Endothelial cell of umbilical vein (primary cell): ENCODE data around the gene GHRHR. TPM values are rescaled to one million over a fixed set of nuclear protein-coding genes. Genes with fewer than 3 reads are reported as not detected.
A peak's percentile ranks its signal among the peaks of the same experiment; 100 is the strongest.

Experiments
- BruUV-seq: library from RNA; stranded (reverse); fragments of 400-500 nt; replicated peaks from 2 replicates; lab custom pipeline; 2021; lab: Mats Ljungman, UMichigan
- CTCF ChIA-PET: fragments of 300-600, 350-600 bp; sonication (Branson Sonifier 250); formaldehyde crosslinking; loops from one replicate; lab custom pipeline; 2021; ENCODE audit warnings: antibody characterized with exemption, inconsistent platforms; lab: Charles Lee
- POLR2A ChIA-PET: fragments of 300-600, 350-600 bp; sonication (Branson Sonifier 250); formaldehyde crosslinking; loops from one replicate; lab custom pipeline; 2021; ENCODE audit warnings: antibody characterized with exemption, inconsistent platforms; lab: Charles Lee
- DNase-seq: peaks from one replicate; pipeline ENCODE4 v3.0.0-alpha.2; 2011; ENCODE audit warnings: low read depth, low spot score
- FAIRE-seq: peaks from 2 replicates; lab custom pipeline; 2011; peaks lifted over from hg19 to GRCh38; lab: Jason Lieb, UNC
- H2AFZ ChIP-seq: 2 replicates; pipeline ENCODE4 v1.6.0; 2012; ENCODE audit warnings: low read depth, low read length, control low read depth, inconsistent platforms
- H3K27ac ChIP-seq: 2 replicates; pipeline ENCODE4 v1.5.1; 2011; ENCODE audit warnings: low read depth, mild to moderate bottlenecking, control low read depth, low read length, moderate library complexity; ENCODE audit not compliant: insufficient read depth
- H3K27me3 ChIP-seq, 2 experiments: 2 replicates each; pipeline versions ENCODE4 v1.6.0 to v1.6.1; 2011; ENCODE audit warnings: low read length in 2 of 2, mixed read lengths in 1 of 2; ENCODE audit not compliant: control insufficient read depth in 2 of 2, insufficient read depth in 2 of 2
- H3K36me3 ChIP-seq, 2 experiments: 2 replicates in 1 of 2; 3 replicates in 1 of 2; pipeline ENCODE4 v1.5.1; 2011; ENCODE audit warnings: low read length in 2 of 2, mild to moderate bottlenecking in 1 of 2, moderate library complexity in 1 of 2; ENCODE audit not compliant: control insufficient read depth in 2 of 2, insufficient read depth in 2 of 2; ENCODE audit errors: extremely low read depth in 1 of 2
- H3K4me1 ChIP-seq: 3 replicates; pipeline ENCODE4 v1.5.1; 2011; ENCODE audit warnings: mild to moderate bottlenecking, low read length; ENCODE audit not compliant: control insufficient read depth, insufficient read depth; ENCODE audit errors: extremely low read depth
- H3K4me2 ChIP-seq: 2 replicates; pipeline ENCODE4 v1.6.1; 2011; ENCODE audit warnings: low read length, control low read depth, mixed read lengths; ENCODE audit not compliant: insufficient read depth
- H3K4me3 ChIP-seq, 3 experiments: fragments of 200-600 bp in 1 of 3; sonication (generic), shearing (Covaris generic) in 1 of 3; replicated peaks in 1 of 3; 2 replicates each; pipeline ENCODE4 v1.5.1; 2011 to 2016; ENCODE audit warnings: control low read depth in 3 of 3, low read length in 3 of 3, mild to moderate bottlenecking in 2 of 3, inconsistent platforms in 1 of 3, low read depth in 1 of 3, moderate library complexity in 1 of 3; ENCODE audit not compliant: insufficient read depth in 1 of 3
- H3K79me2 ChIP-seq: 2 replicates; pipeline ENCODE4 v1.6.0; 2012; ENCODE audit warnings: low read length, inconsistent platforms; ENCODE audit not compliant: control insufficient read depth, insufficient read depth
- H3K9ac ChIP-seq: replicated peaks from 2 replicates; pipeline ENCODE3; 2011; ENCODE audit warnings: low read length, control low read depth; ENCODE audit not compliant: insufficient read depth; ENCODE audit errors: extremely low read depth
- H3K9me1 ChIP-seq: replicated peaks from 3 replicates; pipeline ENCODE4 v1.6.0; 2011; ENCODE audit warnings: mild to moderate bottlenecking, low read length; ENCODE audit not compliant: control insufficient read depth, insufficient read depth; ENCODE audit errors: extremely low read depth
- H3K9me3 ChIP-seq: replicated peaks from 2 replicates; pipeline ENCODE4 v1.5.1; 2012; ENCODE audit warnings: low read length, inconsistent platforms; ENCODE audit not compliant: control insufficient read depth, insufficient read depth
- H4K20me1 ChIP-seq: replicated peaks from 2 replicates; pipeline ENCODE3; 2011; ENCODE audit warnings: mild to moderate bottlenecking, low read length; ENCODE audit not compliant: control insufficient read depth, insufficient read depth; ENCODE audit errors: extremely low read depth
- EZH2 ChIP-seq: IDR thresholded peaks from 2 replicates; pipeline ENCODE4 v1.6.1; 2012; ENCODE audit warnings: borderline replicate concordance, low read depth, mild to moderate bottlenecking, moderate library complexity, low read length, inconsistent platforms; ENCODE audit not compliant: severe bottlenecking
- FOS ChIP-seq: IDR thresholded peaks from 2 replicates; pipeline ENCODE4 v1.6.1; 2011; ENCODE audit warnings: mild to moderate bottlenecking, low read length, moderate library complexity, borderline replicate concordance; ENCODE audit not compliant: insufficient read depth
- GATA2 ChIP-seq: IDR thresholded peaks from 2 replicates; pipeline ENCODE4 v1.7.0; 2011; ENCODE audit warnings: low read depth, mild to moderate bottlenecking, moderate library complexity, mixed read lengths, low read length; ENCODE audit not compliant: insufficient read length, insufficient read depth
- MAX ChIP-seq: IDR thresholded peaks from 2 replicates; pipeline ENCODE4 v1.6.1; 2011; ENCODE audit not compliant: insufficient read depth, insufficient read length
- POLR2AphosphoS5 ChIP-seq: IDR thresholded peaks from 2 replicates; pipeline ENCODE4 v1.6.1; 2012; ENCODE audit warnings: low read depth, mild to moderate bottlenecking, control low read depth, low read length, moderate library complexity; ENCODE audit not compliant: insufficient read depth
- dilution Hi-C: fragments of 300-500 bp; cut with MboI; formaldehyde crosslinking; loops from one replicate; pipeline ENCODE4 v1.15.0; 2019; ENCODE audit warnings: low sequenced_read_pairs; ENCODE audit not compliant: extremely low pct_ligation_motif_present
- intact Hi-C: fragments of 100-400 bp; cut with micrococcal nuclease; formaldehyde crosslinking; loops from one replicate; pipeline ENCODE4 v1.10.0; 2022
- polyA plus RNA-seq, 4 experiments: library from polyadenylated mRNA; depleted of rRNA in 3 of 4; stranded (reverse) in 3 of 4; unstranded in 1 of 4; fragments of >200 nt; gene quantifications; 2 replicates each; pipeline versions ENCODE4 v1.2.1 to v1.2.3, GENCODE V29; 2011 to 2012; ENCODE audit warnings: missing spikeins in 1 of 4
- total RNA-seq: library from RNA; stranded (reverse); gene quantifications from 2 replicates; pipeline ENCODE4 v1.2.3, GENCODE V29; 2021
- TF ChIP-seq, protein P1 (sequence below), 2 donors: IDR thresholded peaks; 1 replicate in 1 of 2; 2 replicates in 1 of 2; pipeline ENCODE4 v1.5.1; 2011; ENCODE audit warnings: low read length in 2 of 2, mild to moderate bottlenecking in 2 of 2, moderate library complexity in 2 of 2, control low read depth in 1 of 2, inconsistent platforms in 1 of 2, low read depth in 1 of 2; ENCODE audit not compliant: insufficient read depth in 1 of 2; ENCODE audit errors: extremely low read depth in 1 of 2

Gene GHRHR
- total and polyA plus RNA-seq, 2 donors (not counting 3 experiments of a cell fraction or from before 2014, with no cell fraction given): not detected

DNA sequence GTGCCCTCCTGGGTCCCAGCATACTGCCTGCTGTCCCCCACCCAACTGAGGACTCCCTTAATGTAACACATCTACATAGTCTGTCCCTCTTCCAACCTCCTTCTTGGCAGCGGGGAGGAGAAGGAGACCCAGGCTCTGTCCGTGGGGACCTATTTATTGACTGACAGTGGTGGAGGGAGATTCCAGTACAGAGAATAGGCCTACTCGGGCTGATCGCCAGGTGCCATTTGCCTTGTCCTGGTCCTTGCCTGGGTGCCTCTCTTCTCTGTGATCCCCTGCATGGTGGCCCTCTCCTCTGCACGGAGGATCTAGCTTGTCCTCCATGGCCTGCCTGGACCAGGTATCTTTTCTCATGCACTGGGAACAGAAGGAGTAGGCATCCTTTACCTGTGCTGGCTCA is 17.0 kb downstream of the GHRHR start:
- H3K79me2 ChIP-seq: no peaks in the 10 kb centered on the region
- no peak overlapping the region for H2AFZ ChIP-seq
- no peaks in the 10 kb centered on the region for H3K9me3 ChIP-seq
- intact Hi-C loops: no loop called here
- TF ChIP-seq MAX: no peak
- no peak for TF ChIP-seq FOS
- TF ChIP-seq GATA2: no peak
- no peak for TF ChIP-seq EZH2
- BruUV-seq: no TSS peak
- peaks cover 18% of the 10 kb centered on the region for H3K4me1 ChIP-seq
- no peak overlapping the region for H3K9ac ChIP-seq
- H3K27me3 ChIP-seq: peaks cover 7 to 8% of the 10 kb centered on the region in 2 experiments
- H3K36me3 ChIP-seq: no peaks in the 10 kb centered on the region
- no peaks in the 10 kb centered on the region for H3K9me1 ChIP-seq
- DNase-seq (no peak), FAIRE-seq (no peak)
- no peaks in the 10 kb centered on the region for H4K20me1 ChIP-seq
- H3K4me2 ChIP-seq: no peak overlapping the region
- no peak overlapping the region for H3K27ac ChIP-seq
- CTCF ChIA-PET: interaction anchor here (0.9 to 18.6 kb wide), 2 partner anchors 15 to 143 kb away, joined by 4 to 1079 read pairs; no protein-coding TSS in a partner anchor
- no peak overlapping the region for H3K4me3 ChIP-seq
- dilution Hi-C loops: no loop called here
- POLR2A ChIA-PET: no interaction called here

DNA sequence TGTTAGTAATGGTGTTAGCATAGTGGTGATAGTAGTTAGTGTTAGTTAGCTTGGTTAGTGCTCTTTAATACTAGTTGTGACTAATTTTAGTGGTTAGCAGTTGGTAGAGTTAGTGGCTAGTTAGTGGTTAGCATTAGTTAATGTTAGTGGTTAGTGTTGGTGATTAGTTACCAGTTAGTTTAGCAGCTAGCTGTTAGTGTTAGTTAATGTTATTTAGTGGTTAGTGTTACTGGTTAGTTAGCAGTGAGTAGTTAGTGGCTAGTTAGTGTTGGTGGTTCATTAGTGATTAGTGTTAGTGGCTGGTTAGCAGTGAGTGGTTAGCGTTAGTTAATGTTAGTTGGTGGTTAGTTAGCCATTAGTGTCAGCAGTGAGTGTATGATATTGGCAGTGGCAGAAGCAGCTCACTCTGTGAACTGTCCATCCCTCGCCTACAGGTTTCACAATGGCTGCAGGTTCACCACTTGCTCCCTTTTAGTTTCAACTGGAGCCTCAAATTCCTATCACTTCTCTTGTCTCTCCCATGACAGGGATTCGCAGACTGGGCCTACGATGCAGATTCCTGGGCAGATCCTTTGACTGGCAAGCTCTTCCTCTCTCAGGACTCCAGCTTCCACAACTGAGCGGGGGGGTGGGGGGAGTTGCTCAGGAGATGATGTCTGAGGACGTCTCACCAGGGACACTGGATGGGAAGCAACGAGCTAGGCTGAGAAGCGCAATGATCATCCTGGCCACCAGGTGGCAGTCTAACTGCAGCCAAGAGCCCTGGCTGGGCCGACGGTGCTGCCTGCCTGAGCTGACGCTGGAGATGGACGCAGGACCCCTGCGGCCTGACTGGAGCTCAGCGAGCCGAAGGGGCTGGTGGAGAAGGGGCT is 19.5 kb downstream of the GHRHR start:
- DNase-seq (peak; percentile 75), FAIRE-seq (peak; percentile 94)
- CTCF ChIA-PET: interaction anchor here (0.6 to 18.6 kb wide), 56 partner anchors 10 to 754 kb away, joined by 3 to 1079 read pairs (median 4); partner anchors contain the start of gene AQP1
- no TSS peak for BruUV-seq
- TF ChIP-seq, protein P1, sequence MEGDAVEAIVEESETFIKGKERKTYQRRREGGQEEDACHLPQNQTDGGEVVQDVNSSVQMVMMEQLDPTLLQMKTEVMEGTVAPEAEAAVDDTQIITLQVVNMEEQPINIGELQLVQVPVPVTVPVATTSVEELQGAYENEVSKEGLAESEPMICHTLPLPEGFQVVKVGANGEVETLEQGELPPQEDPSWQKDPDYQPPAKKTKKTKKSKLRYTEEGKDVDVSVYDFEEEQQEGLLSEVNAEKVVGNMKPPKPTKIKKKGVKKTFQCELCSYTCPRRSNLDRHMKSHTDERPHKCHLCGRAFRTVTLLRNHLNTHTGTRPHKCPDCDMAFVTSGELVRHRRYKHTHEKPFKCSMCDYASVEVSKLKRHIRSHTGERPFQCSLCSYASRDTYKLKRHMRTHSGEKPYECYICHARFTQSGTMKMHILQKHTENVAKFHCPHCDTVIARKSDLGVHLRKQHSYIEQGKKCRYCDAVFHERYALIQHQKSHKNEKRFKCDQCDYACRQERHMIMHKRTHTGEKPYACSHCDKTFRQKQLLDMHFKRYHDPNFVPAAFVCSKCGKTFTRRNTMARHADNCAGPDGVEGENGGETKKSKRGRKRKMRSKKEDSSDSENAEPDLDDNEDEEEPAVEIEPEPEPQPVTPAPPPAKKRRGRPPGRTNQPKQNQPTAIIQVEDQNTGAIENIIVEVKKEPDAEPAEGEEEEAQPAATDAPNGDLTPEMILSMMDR (IDR thresholded peaks at IDR 0.05; ENCODE audit: extremely low read depth in 1 of 2, insufficient read depth in 1 of 2, low read depth in 1 of 2, low read length in 2 of 2): peak; percentile 80 to 99
- TF ChIP-seq POLR2AphosphoS5: no peak
- Histone ChIP-seq H3K4me1 (peaks cover 26% of the 10 kb centered on the region), H2AFZ (no peak overlapping the region), H3K4me3 (no peak overlapping the region), H4K20me1 (no peaks in the 10 kb centered on the region), H3K27ac (no peak overlapping the region), H3K9ac (no peak overlapping the region), H3K9me3 (no peaks in the 10 kb centered on the region), H3K4me2 (no peak overlapping the region), H3K79me2 (no peaks in the 10 kb centered on the region), H3K27me3 (peaks cover 4 to 5% of the 10 kb centered on the region in 2 experiments), H3K9me1 (no peaks in the 10 kb centered on the region), H3K36me3 (no peaks in the 10 kb centered on the region)
- dilution Hi-C loops (no loop called here), intact Hi-C loops (loop anchor here (1.0 kb wide), 3 partner anchors 76 to 144 kb away; no protein-coding TSS in a partner anchor)
- POLR2A ChIA-PET: interaction anchor here (1.7 kb wide), 1 partner anchor 139 kb away, joined by 11 read pairs; no protein-coding TSS in a partner anchor
